Lung (tissue), 12 donors: ENCODE measurements around the gene NLRX1. TPM values are rescaled to one million over a fixed set of nuclear protein-coding genes. Genes with fewer than 3 reads are reported as not detected.
"Not testable (repeated sequence)": the region's sequence is repeated elsewhere in the genome, so short reads cannot be mapped to it uniquely, and the experiment has no call there.

Experiments used
- ATAC-seq: fragments of 200-7000 bp; cut with Tn5 transposase; one replicate; pipeline ENCODE4 v1.9.1; 2020; ENCODE audit warnings: moderate number of reproducible peaks; ENCODE audit not compliant: insufficient read depth, low FRiP score
- DNase-seq, 3 donors: peaks; one replicate each; pipeline ENCODE4 v3.0.0-alpha.2; 2013 to 2017
- H3K27ac ChIP-seq, 2 donors: one replicate each; pipeline ENCODE4 v1.5.1; 2013; ENCODE audit warnings: mild to moderate bottlenecking in 2 of 2, moderate library complexity in 2 of 2, control low read depth in 1 of 2, inconsistent platforms in 1 of 2, low read depth in 1 of 2, low read length in 1 of 2
- H3K27me3 ChIP-seq, 3 donors: one replicate each; pipeline ENCODE4 v1.5.1; 2013; ENCODE audit warnings: low read length in 2 of 3; ENCODE audit not compliant: control insufficient read depth in 3 of 3, insufficient read depth in 3 of 3
- H3K36me3 ChIP-seq, 4 donors: one replicate each; pipeline ENCODE4 v1.5.1; 2013; ENCODE audit warnings: low read length in 4 of 4, mild to moderate bottlenecking in 1 of 4, moderate library complexity in 1 of 4; ENCODE audit not compliant: control insufficient read depth in 4 of 4, insufficient read depth in 4 of 4
- H3K4me1 ChIP-seq, 5 donors: one replicate each; pipeline ENCODE4 v1.5.1; 2013; ENCODE audit warnings: low read length in 5 of 5, mild to moderate bottlenecking in 2 of 5, moderate library complexity in 1 of 5; ENCODE audit not compliant: control insufficient read depth in 5 of 5, insufficient read depth in 5 of 5
- H3K4me3 ChIP-seq: one replicate; pipeline ENCODE4 v1.5.1; 2013; ENCODE audit warnings: mild to moderate bottlenecking, control low read depth, moderate library complexity
- H3K9ac ChIP-seq, 2 donors: one replicate each; pipeline ENCODE4 v1.5.1; 2013; ENCODE audit warnings: low read length in 2 of 2, control low read depth in 1 of 2; ENCODE audit not compliant: insufficient read depth in 1 of 2
- H3K9me3 ChIP-seq, 4 donors: one replicate each; pipeline ENCODE4 v1.5.1; 2013; ENCODE audit warnings: low read length in 3 of 4, mild to moderate bottlenecking in 1 of 4, moderate library complexity in 1 of 4; ENCODE audit not compliant: control insufficient read depth in 4 of 4, insufficient read depth in 3 of 4
- CTCF ChIP-seq: IDR thresholded peaks from 2 replicates; pipeline ENCODE4 v1.5.1; 2012; ENCODE audit warnings: mild to moderate bottlenecking; ENCODE audit errors: control extremely low read depth, extremely low read depth
- WGBS, 2 donors: extraction: QIAGEN DNeasy Blood & Tissue Kit; methylation state at CpG; one replicate each; pipeline ENCODE4 v1.1.7; 2013; 5-methylcytosine and 5-hydroxymethylcytosine counted together
- polyA plus RNA-seq, 2 donors: library from polyadenylated mRNA; stranded (reverse); fragments of 200-250 nt; gene quantifications; one replicate each; pipeline ENCODE4 v1.2.1, GENCODE V29; 2013
- total RNA-seq, 2 donors: library from RNA; depleted of rRNA in 1 of 2; stranded (reverse); fragments of >200 nt in 1 of 2; gene quantifications; one replicate each; pipeline ENCODE4 v1.2.1, GENCODE V29; 2014 to 2021
- donor health status: control.
- donor health status: control.
- donor health status: Bipolar disorder and iron deficiency.
- donor health status: healthy.
- donor health status: DM: yes; HTN: yes; CAD: no.

NLRX1 gene
- total and polyA plus RNA-seq, 4 donors, result 5.1 to 22.6 (median 11.6) TPM

- ATAC-seq (no peak), DNase-seq (no peak)
- H3K9ac ChIP-seq, result no peak overlapping the region
- no peaks in the 10 kb centered on the region for H3K27me3 ChIP-seq
- no peaks in the 10 kb centered on the region for H3K9me3 ChIP-seq
- TF ChIP-seq CTCF, result no peak
- no peak overlapping the region for H3K4me3 ChIP-seq
- 85% methylated on average over 6 of the region's 6 CpGs for WGBS, 2 donors
- H3K4me1 ChIP-seq, result no peaks in the 10 kb centered on the region
- H3K36me3 ChIP-seq, result peaks cover 0 to 26% (median 18%) of the 10 kb centered on the region in 4 donors
- no peak overlapping the region for H3K27ac ChIP-seq
These were observed 12.5 kb downstream of the NLRX1 start for GRCh38 chr11:119180729-119181676.

- Histone ChIP-seq H3K9ac (no peak overlapping the region), H3K27me3 (no peaks in the 10 kb centered on the region), H3K4me1 (no peaks in the 10 kb centered on the region), H3K4me3 (no peak overlapping the region), H3K27ac (no peak overlapping the region), H3K36me3 (peaks cover 0 to 26% (median 17%) of the 10 kb centered on the region in 4 donors), H3K9me3 (no peaks in the 10 kb centered on the region)
- DNase-seq (no peak), ATAC-seq (no peak)
- 70 to 83% methylated on average over 17 of the region's 17 CpGs for WGBS, 2 donors
- TF ChIP-seq CTCF, result no peak
These were observed 13.3 kb downstream of the NLRX1 start for GRCh38 chr11:119181677-119182412.

- H3K27ac ChIP-seq, DNase-seq, H3K27me3 ChIP-seq, H3K9ac ChIP-seq, H3K4me1 ChIP-seq, H3K4me3 ChIP-seq, H3K9me3 ChIP-seq, ATAC-seq: not testable (repeated sequence)
- H3K36me3 ChIP-seq, result peaks cover 0 to 22% (median 16%) of the 10 kb centered on the region in 4 donors
- WGBS, 2 donors, result 90 to 94% methylated on average over 9 of the region's 9 CpGs
These were observed 15.9 kb downstream of the NLRX1 start for GRCh38 chr11:119184399-119184798.
